Measurements from ENCODE around the gene KCNAB1.

- TF ChIP-seq CTCF (IDR thresholded peaks at IDR 0.05; ENCODE audit: low read depth, low read length, missing input control): no peak
- no peak for TF ChIP-seq REST (IDR thresholded peaks at IDR 0.05)
- no peak for TF ChIP-seq MAX (IDR thresholded peaks at IDR 0.05)
- TF ChIP-seq RAD21 (IDR thresholded peaks at IDR 0.05): no peak
- TF ChIP-seq EGR1 (IDR thresholded peaks at IDR 0.05; ENCODE audit: low read depth in 2 of 2): no peak
- no peak for TF ChIP-seq TAF1 (conservative IDR thresholded peaks at IDR 0.05)
- no peak for TF ChIP-seq JUND (IDR thresholded peaks at IDR 0.05)
- no peak for TF ChIP-seq SP1 (IDR thresholded peaks at IDR 0.05)
- TF ChIP-seq YY1 (IDR thresholded peaks at IDR 0.05): no peak
- no peak for TF ChIP-seq ZBTB33 (IDR thresholded peaks at IDR 0.05)
- no peak for TF ChIP-seq RXRA (IDR thresholded peaks at IDR 0.05)
- no peak for TF ChIP-seq HNF4G (IDR thresholded peaks at IDR 0.05)
These were observed 12.7 kb downstream of the KCNAB1 start for GRCh38 chr3:156133076-156133475.

Data from liver (tissue), 3 donors.